ENCODE measurements around the gene PKD1L1. TPM values are rescaled to one million over a fixed set of nuclear protein-coding genes. Genes with fewer than 3 reads are reported as not detected.
A peak's percentile ranks its signal among the peaks of the same experiment; 100 is the strongest.

Gene PKD1L1
- total RNA-seq, 1 donor = under 0.01 TPM

DNA sequence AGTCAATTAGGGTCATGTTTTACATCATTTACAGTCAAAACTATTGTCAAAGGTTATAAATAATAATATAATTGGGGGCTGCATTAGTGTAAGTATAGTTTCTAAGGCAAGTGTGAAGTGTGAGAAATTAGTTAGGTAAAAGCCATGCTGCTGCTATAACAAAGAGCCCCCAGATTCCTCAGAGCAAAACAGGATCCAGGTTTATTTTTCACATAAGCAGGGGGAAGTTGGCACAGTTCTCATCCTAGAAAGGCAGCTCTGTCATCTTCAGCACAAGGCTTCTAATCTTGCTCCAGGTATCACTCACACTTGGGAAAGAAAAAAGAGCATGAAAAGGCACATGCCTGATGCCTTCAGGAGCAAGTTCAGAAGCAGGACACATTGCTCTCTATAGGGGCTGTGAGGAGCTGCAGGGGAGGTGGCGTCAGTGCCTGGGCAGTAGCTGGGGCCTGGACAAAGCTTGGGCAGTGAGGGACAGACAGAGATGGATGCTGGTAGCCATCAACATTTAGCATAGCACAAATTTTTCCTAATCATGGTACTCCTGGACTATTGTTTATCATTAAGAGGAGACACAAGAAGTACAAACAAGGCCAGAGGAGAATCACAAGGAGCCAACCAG is 170.6 kb downstream of the PKD1L1 start:
- TF ChIP-seq, protein P1, sequence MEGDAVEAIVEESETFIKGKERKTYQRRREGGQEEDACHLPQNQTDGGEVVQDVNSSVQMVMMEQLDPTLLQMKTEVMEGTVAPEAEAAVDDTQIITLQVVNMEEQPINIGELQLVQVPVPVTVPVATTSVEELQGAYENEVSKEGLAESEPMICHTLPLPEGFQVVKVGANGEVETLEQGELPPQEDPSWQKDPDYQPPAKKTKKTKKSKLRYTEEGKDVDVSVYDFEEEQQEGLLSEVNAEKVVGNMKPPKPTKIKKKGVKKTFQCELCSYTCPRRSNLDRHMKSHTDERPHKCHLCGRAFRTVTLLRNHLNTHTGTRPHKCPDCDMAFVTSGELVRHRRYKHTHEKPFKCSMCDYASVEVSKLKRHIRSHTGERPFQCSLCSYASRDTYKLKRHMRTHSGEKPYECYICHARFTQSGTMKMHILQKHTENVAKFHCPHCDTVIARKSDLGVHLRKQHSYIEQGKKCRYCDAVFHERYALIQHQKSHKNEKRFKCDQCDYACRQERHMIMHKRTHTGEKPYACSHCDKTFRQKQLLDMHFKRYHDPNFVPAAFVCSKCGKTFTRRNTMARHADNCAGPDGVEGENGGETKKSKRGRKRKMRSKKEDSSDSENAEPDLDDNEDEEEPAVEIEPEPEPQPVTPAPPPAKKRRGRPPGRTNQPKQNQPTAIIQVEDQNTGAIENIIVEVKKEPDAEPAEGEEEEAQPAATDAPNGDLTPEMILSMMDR (IDR thresholded peaks at IDR 0.05; ENCODE audit: insufficient read depth, low read length) = no peak

DNA sequence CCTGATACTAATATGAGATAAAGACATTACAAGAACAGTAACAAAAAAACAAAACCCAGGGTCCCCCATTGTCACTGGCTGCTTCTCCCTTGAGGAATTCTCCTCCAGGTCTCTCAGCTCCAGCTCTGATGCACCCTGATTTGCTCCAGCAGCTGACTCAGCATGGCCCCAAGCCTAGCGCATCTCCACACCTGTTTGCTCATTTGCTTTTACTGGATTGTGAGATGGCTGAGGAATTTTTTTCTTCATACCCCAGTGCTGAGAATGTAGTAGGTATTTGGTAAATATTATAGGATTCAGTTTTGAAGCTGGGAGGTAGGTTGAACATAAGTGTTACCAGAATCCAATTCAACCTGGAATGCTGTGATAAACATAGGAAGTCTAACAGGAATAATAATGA is 171.9 kb downstream of the PKD1L1 start:
- no peak for DNase-seq (ENCODE audit: low read depth)
- no peak overlapping the region for H3K4me3 ChIP-seq (ENCODE audit: low read depth, low read length)
- TF ChIP-seq, protein P1 (IDR thresholded peaks at IDR 0.05; ENCODE audit: insufficient read depth, low read length) = no peak

More for the DNA sequence above, 170.6 kb downstream of the PKD1L1 start:
- no peak overlapping the region for H3K4me3 ChIP-seq (ENCODE audit: low read depth, low read length)
- no peak for DNase-seq (ENCODE audit: low read depth)

DNA sequence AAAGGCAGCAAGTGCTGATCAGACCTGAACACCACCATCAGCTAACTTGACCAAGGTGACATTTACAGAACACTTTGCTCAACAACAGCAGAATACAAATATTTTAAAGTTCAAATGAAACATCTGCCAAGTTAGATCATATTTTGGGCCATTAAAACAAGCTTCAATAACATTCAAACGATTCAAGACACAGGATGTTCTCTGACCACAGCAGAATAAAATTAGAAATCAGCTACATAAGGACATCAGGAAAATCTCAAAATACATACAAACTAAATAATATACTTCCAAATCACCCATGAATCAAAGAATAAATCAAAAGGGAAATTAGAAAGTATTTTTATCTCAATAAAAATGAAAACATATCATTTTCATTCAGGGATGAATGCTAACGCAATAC is 173.0 kb downstream of the PKD1L1 start:
- DNase-seq (ENCODE audit: low read depth) = no peak
- H3K4me3 ChIP-seq (ENCODE audit: low read depth, low read length) = no peak overlapping the region
- TF ChIP-seq, protein P1 (IDR thresholded peaks at IDR 0.05; ENCODE audit: insufficient read depth, low read length) = no peak

DNA sequence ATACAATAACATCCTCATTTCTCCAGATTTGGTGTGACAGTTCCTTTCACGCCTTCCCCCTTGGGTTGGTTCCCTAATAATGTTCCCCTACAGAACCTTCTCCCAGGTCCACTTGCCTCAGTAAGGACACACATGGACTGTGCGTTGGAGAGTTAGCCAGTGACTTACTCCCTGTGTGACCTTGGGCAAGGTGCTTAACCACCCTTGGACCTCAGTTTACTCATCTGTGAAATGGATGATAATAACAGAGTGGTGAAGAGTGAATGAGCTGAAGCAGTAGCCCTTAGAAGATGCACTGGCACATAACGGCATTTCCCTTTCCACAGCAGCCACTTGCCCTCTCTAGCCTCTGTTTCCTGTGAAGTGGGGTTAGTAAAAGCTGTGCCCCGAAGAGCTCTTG is 175.8 kb downstream of the PKD1L1 start:
- no peak overlapping the region for H3K4me3 ChIP-seq (ENCODE audit: low read depth, low read length)
- TF ChIP-seq, protein P1 (IDR thresholded peaks at IDR 0.05; ENCODE audit: insufficient read depth, low read length) = no peak
- DNase-seq (ENCODE audit: low read depth) = no peak

DNA sequence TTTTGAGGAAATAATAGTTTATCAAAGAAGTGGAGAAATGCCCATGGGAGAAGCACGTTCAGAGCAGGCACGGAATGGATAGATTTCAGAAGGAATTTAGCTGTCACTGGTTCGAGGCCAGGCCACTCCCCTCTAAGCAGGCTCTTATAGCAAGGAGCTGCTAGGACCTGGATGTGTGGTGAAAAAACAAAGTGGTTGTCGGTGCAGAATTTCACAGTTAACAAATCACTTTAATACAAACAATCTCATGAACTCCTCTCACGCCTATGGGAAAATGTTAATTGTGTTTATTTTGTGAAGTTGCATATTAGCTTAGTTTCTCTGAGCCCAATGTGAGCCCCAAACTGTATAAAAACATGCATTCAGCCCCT is 176.3 kb downstream of the PKD1L1 start:
- TF ChIP-seq, protein P1 (IDR thresholded peaks at IDR 0.05; ENCODE audit: insufficient read depth, low read length) = no peak
- peak; percentile 63 for DNase-seq (ENCODE audit: low read depth)
- H3K4me3 ChIP-seq (ENCODE audit: low read depth, low read length) = no peak overlapping the region

DNA sequence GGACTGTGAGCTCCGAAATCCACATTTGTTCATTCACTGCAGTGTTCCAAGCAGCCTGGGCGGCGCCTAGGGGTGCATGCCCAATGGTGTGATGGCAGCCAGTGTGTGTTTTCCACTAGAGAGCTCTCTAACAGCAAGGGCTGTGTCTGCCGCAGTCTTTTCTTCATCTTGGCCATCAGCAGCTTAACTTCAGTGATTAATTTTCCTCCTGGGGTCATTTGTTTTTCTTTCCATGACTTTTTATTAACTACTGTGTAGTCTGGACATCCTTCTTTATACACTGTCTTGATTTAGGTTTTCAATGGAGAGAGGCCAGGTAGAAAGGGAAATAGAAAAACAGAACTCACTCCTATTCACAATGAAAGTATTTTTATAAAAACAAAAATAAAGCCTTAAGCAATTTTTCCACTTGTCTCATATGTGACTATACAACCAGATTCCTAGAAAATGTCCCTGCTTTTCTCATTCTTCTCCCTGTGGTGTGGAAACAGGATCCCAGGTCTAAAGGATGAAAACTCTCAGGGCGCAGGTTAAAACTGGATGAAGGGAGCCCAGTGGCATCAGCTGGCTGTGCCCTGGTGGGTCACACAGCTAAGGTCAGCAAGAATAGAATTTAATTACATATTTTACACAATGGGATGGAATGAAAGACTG is 176.8 kb downstream of the PKD1L1 start:
- DNase-seq (ENCODE audit: low read depth) = peak; percentile 75
- TF ChIP-seq, protein P1 (IDR thresholded peaks at IDR 0.05; ENCODE audit: insufficient read depth, low read length) = peak; percentile 49

More for the DNA sequence above, 176.8 kb downstream of the PKD1L1 start:
- H3K4me3 ChIP-seq (ENCODE audit: low read depth, low read length) = no peak overlapping the region

Measured in fibroblast of the aortic adventitia (primary cell).